GM19324 (cell line): ENCODE measurements around the gene CPNE5.

Experiments used
- ATAC-seq: cut with Tn5 transposase; IDR thresholded peaks from one replicate; pipeline ENCODE4 v1.9.1; 2021; ENCODE audit warnings: mild to moderate bottlenecking, moderate library complexity; ENCODE audit not compliant: unreplicated experiment, low FRiP score

Gene CPNE5

DNA sequence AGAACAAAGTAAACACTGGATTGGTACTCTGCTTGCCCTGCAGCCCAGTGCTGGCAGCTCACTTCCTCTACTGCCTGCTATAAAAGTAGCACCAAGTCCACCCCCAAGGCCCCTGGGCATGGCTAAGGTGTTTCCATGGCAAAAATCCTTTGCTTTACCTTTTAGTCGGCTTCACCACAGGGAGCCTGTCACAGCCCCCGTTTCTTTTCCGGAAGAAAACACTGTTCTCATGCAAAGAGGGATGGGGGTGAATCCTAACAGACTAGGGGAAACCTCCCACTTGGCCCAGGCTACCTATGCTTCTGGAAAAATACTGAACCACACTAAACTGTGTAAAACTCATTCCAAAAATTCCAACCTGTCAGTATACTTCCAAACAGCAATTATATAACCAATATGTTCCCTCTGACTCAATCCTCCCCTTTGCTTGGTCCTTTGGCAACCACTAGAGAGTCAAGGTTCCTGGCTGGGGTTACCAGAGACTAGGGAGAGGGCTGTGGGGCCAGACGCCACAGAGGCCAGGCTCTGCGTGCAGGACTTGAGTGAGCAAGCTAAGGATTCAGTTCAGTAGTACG, 19.2 kb upstream of the CPNE5 start:
- no peak for ATAC-seq

DNA sequence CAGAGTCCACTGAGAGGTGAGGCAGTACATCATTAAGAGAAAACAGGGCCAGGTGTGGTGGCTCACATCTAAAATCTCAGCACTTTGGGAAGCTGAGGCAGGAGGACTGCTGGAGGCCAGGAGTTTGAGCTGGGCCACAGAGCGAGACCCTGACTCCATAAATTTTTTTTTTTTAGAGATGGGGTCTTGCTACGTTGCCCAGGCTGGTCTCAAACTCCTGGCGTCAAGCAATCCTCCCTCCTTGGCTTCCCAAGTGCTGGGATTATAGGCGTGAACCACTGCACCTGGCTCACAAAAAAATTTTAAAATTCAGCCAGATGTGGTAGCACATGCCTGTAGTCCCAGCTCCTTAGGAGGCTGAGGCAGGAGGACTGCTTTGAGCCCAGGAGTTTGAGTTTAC, 18.1 kb upstream of the CPNE5 start:
- no peak for ATAC-seq

DNA sequence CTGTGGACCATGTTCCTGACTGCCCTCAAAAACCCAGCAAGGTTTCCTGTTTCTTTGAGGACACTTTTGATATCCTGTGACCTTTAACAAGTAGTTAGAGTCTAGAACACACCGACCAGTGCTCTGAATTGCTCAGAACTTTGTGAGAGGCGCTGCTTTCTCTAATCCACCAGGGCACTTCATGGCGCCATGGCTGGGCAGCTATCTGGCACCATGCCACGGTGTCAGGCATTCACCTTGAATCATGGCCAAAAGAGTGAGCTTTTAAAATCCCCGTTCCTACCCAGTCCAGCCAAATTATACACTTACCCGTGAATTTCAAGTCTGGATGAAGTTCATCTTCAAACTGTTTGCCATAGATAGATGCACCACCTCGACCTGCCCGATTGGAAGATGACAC, 17.0 kb upstream of the CPNE5 start:
- ATAC-seq = no peak

DNA sequence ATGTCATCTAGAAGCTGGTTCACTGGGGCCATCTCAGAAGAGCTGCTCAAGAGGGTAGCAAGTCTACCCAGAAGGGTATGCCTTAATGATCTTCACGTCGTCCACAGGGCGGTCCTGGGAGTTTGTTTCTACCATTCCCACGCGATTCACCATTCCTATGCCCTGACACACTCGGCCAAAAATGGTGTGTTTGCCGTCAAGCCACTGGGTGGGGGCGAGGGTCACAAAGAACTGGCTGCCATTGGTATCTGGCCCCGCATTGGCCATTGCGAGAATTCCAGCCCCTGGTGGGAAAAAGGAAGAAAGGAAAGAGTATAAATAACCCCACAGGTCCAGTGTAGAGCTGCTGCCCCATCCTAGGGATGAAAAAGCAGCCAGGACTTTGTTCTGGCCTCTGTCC, 16.5 kb upstream of the CPNE5 start:
- ATAC-seq = no peak

DNA sequence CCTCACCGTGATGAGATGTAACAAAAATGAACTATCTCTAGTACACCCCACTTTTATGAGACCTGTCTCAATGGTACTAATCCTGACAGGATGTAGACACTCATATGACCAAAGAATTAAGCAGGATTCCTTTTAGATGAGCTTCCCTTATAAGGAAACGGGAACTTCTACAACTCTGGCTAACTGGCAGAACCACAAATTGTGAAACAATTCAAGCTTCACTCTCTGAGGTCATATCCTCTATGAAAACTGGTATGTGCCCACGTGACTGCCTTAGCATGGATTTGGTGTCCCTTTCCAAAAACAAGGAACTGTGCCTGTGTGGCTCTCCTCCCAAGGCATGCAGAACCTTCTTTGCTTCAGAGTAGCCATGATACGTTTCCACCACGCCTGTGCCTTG, 14.1 kb upstream of the CPNE5 start:
- no peak for ATAC-seq

DNA sequence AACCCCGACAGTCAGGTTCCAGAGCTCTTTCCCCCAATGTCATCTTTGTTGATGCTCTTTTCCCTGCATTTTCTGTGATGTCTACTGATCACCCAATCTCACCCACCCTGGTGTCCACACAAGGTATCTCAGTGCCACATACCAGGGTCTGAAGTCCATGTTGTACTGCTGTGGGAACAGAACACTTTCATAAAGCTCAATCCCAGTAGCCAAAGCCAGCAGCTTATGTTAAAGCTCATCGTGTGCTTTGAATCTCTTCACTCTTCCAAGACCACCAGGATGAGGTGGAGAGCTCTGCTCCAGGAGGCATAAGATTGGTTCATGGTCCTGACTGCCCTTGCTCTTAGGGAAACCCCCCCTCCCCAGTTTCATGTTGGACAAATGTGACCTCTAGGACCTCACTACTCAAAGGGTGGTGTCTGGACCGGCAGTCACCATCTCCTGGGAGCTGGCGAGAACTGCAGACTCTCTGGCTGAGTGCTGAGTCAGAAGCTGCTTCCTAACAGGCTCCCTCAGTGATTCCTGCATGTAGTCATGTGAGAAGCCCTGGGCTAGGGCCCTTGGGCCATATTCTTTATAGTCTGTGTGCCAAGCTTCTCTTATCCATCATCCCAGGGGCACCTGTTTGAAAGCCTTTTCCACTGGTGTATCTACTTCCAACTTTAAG, 13.4 kb upstream of the CPNE5 start:
- no peak for ATAC-seq

DNA sequence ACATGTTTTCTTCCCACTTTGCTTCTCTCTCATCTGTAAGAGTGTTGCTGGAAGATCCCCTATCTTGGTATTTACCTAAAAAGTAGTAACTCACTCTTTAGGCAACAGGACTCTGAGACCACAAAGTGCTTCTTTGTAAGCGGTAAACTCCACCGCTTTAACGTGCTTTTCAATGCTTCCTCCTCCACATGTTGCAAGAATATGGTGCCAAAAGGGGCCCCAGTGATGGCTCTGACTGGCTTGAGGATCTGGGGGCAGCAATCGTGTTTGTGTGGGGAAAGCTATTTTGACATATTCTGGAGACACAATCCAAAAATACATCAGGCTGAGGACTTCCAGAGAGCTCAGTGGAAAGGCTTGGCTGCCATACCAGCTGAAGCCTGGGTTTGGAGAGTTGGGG, 12.4 kb upstream of the CPNE5 start:
- no peak for ATAC-seq

DNA sequence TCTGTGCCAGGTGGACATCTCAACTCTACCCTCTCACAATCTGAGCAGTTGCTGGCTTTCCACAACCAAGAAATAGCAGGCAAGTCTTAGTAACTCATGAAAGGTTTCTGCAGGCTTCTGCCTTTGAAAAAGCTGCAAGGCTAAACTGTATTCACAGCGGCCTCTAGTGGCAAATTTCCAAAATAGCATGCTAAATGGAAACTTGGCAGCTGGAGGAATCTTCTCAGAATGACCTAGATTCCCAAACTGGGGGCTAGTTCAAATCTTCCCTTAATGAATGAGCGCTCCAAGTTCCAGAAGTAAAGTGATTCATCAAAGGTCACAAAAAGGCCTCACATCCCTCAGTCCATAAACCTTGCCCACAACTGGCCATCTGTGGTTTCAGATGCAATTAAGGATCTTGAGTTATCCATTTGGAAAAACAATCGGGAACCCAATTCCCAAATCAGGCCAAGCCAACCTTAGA, 11.9 kb upstream of the CPNE5 start:
- no peak for ATAC-seq

DNA sequence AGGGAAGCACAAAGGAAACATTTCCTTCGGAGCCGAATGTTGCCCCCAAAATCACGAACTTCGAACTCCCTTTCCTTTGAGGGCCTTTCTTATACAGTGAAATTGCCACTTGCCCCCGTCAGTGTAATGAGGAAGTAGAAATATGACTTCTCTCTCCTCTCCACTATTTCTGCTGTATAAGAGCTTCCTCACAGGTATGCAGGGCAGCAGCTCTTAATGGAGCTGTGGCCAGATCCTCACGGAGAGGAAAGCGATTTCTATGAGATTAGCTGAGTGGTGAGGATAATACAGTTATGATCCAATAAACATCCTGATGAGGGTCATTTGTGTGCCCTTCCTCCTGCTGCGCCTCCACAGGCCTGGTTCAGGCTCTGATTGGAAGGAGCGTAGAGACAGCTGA, 10.8 kb upstream of the CPNE5 start:
- no peak for ATAC-seq

DNA sequence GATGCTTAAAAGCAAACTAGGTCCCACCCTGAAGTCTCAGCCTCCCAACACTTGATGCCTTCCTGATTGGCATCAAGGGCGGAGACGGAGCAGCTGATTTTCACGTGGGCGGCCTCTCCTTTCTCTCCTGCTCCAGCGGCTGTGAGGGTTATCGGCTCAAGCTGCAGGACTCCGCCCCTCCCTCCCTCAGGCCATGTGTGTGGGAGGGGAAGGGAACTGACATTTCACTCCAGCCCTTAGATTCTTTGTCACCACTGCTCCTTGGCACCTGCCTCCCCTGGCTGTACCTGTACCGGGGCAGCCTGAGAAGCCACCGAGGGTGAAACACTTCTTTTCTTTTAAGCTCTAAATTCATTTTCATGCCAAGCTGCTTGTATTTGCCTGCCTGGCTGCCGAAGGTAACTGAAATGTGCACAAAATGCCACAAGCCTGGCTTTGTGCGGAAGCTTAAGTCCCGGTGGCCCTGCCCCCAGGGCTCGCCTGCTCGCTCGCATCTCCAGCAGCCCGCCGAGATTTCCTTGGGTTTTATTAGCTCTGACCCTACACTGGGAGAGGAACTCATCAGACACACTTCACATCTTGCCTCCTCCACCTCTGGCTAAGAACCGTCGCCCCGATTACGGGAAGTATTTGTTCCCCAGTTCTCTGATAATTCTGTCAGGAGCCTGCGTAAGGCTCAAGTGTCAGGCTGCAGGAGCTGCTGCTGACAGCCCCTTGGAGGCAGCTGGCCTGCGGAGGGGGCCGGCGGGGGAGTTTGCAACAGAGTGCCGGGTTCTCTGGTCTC, 9.6 kb upstream of the CPNE5 start:
- no peak for ATAC-seq

DNA sequence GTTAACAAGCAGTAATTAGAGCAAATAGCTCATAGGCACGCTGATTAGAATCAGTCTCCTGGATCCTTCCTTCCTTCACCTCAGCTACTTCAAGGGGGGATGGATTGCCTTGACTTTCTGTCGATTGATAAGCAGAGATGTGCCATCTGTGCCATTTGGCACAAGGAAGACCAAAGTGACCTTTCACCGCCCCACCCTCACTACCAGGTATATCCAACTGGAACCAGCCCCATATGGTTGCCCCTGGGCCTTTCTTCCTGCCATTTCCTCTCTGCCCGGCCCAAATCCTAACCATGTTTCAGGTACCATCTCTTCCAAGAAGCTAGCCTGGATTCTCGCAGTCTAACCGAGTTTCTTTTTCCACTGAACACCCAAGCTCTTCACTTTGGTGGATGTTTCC, 8.7 kb upstream of the CPNE5 start:
- ATAC-seq = no peak

DNA sequence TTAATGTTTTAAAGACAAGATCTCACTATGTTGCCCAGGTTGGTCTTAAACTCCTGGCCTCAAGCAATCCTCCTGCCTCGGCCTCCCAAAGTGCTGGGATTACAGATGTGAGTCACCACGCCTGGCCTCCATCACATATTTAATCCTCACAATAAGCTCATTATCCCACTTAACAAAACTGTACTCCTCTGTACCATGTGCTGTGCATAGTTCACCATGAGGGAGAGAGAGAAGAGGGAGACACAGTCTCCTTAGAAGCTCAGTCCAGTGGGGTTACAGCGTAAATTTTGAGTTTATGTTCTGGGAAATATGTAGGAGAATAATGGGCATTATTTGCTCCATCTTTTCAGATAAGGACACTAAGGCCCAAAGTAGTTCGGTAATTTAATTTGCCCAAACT, 7.9 kb upstream of the CPNE5 start:
- ATAC-seq = no peak

DNA sequence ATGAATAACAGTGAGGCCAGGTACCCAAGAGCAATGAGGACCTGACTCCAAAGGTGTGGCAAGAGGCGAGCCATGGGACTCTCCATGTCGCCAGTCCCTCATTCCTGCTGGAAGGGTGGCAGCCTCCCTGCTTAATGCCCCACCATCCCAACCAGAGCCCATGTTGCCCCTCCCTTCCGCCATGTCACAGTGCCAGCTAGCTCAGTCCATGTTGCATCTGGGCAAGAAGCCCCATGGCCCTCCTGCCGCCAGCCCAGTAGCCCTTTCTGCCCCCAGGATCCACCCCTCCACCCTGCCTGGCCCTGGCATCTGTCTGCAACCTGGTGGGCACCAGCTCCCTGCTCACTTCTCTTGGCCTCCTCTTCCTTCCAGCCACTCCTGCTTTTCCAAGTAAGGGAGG, 6.0 kb upstream of the CPNE5 start:
- ATAC-seq = no peak

DNA sequence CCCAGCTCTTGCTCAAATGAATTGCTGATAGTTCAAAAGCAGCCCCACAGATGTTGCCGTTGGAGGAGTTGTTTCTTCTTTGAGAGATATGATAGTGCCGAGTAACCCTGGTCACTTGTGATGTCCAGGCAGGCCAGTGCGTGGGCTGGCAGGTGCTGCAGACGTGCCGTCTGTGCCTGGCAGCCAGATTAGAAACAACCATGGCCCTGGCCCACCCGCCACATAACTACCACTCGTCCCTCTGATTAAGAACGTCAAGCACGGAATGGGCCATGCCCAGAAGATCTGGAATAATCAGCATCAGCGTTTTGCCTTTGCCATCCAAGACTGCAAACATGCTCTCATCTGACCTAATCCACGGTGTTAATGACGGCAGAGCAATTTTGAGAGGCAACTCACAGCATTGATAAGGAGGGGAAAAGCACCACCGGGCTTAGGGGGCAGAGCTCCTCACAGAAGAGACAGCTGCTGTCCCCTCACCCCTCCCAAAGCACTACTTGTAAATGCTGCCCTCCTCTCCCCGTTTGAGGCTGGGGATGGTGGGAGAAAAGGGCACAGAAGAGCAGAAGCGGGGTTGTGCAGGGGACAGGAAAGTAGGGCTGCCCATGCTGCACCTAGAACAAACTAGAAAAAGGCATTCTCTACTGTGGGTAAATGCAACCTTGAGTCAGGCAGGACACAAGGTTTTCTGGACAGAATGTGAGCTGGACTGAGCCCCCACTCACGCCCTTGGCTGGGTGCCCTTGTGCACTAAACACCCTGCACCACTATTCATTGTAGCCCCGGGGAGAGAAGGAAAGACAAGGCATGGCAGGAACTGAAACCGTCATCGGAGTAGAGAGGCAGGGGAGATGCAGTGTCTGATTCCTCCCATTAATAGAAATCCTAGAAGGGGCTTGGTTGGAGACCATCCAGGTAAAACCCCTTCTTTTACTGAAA, 5.3 kb upstream of the CPNE5 start:
- no peak for ATAC-seq

DNA sequence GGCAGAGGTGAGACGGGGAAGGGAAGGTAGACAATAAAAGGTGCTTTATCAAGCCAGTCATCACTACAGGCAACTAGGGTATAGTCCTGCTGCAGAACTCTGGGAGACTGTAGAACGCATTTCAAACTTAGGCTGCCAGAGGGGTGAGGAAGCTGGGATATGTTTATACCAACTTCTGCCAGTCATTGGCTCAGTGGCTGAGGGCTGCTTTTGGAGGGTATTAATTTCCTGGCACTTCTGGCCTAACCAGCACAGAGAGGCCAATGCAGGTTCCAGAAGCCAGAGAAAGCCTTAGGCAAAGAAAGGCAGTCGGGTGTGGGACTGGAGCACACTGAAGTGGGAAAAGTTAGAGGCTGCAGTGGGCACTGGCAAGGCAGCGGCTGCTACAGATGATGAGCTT, 3.9 kb upstream of the CPNE5 start:
- no peak for ATAC-seq

DNA sequence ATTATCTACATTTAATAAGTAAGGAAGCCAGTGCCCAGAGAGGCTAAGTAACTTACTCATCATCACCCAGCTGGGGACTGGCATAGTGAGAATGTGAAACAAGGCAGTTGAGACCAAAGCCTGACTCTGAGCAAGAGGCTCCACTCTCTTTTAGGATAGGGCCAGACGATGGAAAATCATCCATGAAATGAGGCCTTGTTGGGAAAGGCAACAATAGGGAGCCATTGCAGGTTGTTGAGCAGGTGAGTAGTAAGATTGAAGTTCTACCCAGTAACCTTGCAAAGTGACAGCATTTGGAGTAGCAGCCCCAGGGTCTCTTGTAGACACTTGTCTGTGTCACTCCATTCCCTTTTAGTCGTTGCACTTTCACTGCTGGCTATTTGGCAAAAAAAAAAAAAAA, 2.5 kb upstream of the CPNE5 start:
- no peak for ATAC-seq

DNA sequence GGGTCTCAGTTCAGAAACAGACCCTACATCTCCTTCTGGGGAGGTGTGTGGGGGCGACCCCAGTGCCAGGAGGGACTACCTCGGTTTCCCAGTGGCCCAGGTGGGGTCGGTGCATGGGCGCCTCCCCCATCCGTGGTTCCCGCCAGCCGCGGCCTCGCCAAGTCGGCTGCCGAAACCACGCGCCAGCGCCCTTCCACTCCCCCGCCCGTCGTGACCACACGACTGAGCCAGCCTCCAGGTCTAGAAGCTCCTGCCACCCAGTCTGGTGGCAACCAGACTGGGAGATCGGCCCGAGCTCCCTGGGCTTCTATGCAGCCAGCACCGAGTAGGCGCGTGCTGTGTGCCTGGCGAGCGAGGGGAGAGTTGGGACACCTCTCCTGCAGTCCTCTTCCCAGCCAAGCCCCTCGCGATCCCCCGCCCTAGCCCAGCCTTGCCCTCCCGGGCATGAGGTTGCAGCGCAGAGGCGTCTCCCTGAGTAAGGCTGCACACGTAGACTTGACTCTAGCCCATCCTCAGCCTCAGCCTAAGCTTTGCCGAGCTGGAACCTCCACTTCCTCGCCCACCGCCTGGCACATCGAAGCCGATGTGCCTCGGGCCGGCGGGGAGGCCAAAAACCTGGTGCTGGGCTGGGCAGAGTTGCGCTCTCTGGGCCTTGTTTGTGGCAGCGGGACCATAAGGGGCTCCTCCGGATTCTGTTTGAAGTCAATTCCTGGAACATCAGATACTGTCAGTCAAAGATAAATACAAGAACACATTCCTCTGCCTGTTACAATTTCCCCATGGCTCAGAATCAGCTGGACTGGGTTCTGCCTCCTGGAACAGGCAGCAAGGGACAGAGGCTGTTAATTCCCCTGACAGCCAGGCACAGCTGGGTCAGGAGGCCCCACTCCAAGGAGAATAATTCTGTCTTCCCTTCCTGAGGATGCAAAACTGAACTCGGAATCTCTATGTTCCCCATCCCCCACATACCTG, 1.5 kb upstream of the CPNE5 start:
- no peak for ATAC-seq

DNA sequence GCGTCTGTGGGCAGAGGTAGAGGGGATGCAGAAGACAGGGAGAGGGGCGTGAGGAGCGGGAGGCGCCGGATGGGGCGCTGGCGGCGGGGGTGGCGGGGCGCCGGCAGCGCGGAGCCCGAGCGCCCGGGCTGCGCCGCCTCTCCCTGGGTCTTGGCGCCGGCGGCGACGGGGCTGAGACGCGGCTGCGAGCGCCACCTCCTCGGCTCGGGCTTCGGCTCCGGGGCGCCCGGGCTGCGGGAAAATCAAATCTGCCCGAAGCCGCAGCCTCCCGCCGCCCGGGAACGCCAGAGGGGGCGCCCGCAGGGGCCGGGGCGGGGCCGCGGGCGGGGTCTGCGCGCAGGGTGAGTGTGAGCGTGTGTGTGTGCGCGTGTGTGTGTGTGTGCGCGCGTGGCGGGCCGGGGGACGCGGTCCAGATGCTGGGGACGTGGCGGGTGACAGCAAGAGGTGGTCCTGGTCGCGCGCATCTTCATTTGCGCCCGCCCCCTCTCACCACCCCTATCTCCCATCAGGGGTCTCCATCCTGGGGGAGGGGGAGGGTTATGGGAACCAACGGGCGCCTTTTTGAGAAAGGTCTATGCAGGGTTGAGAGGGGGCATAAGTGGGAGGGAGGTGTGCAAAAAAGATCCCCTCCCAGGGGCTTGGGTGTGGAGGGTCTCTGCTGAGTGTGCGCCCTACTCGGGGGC, 646 bp upstream of the CPNE5 start:
- ATAC-seq = no peak

DNA sequence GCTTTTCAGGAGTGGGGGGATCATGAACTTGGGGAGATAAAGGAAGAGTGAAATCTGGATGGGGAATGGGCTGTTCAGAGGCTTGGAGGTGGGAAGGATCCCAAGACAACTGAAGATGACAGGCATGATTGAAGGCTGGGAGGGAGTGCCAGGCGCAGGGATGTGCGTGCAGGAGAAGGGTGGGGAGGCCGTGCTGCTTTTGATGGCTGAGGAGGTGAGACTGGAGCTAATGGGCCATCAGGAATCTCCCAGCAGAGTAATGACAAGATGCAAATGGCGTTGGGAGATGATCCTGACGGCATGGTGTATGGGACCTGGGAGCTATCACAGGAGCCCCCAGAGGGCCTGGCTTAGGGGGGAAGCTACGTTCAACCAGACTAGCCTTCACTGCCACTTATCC, 1.6 kb downstream of the CPNE5 start:
- no peak for ATAC-seq
